Neuronal stem cell (in vitro differentiated cells): ENCODE results near the gene RAB3A.
A peak's percentile ranks its signal among the peaks of the same experiment; 100 is the strongest.
"Not testable (repeated sequence)": the region's sequence is repeated elsewhere in the genome, so short reads cannot be mapped to it uniquely, and the experiment has no call there.

Source experiments
- DNase-seq: peaks from one replicate; pipeline ENCODE4 v3.0.0-alpha.2; 2013; ENCODE audit warnings: low spot score
- H2AFZ ChIP-seq: one replicate; pipeline ENCODE4 v1.6.1; 2013; ENCODE audit warnings: mild to moderate bottlenecking, low read length, inconsistent platforms
- H2AK5ac ChIP-seq: 2 replicates; pipeline ENCODE4 v1.6.1; 2013; ENCODE audit warnings: low read depth, mild to moderate bottlenecking, inconsistent platforms, low read length, moderate library complexity, mixed read lengths
- H2BK120ac ChIP-seq: 2 replicates; pipeline ENCODE4 v1.6.1; 2013; ENCODE audit warnings: low read depth, mild to moderate bottlenecking, inconsistent platforms, low read length, moderate library complexity, mixed read lengths
- H2BK12ac ChIP-seq: one replicate; pipeline ENCODE4 v1.6.1; 2013; ENCODE audit warnings: low read length, inconsistent platforms
- H2BK15ac ChIP-seq: 2 replicates; pipeline ENCODE4 v1.6.1; 2013; ENCODE audit warnings: mild to moderate bottlenecking, low read length, inconsistent platforms, mixed read lengths
- H2BK5ac ChIP-seq: one replicate; pipeline ENCODE4 v1.6.1; 2013; ENCODE audit warnings: inconsistent platforms, mild to moderate bottlenecking, low read length, moderate library complexity
- H3K14ac ChIP-seq: one replicate; pipeline ENCODE4 v1.6.1; 2013; ENCODE audit warnings: low read length, inconsistent platforms
- H3K18ac ChIP-seq: 2 replicates; pipeline ENCODE4 v1.6.1; 2013; ENCODE audit warnings: low read length, inconsistent platforms
- H3K23ac ChIP-seq: 2 replicates; pipeline ENCODE4 v1.6.1; 2013; ENCODE audit warnings: low read depth, mild to moderate bottlenecking, mixed read lengths, low read length, inconsistent platforms; ENCODE audit not compliant: poor library complexity
- H3K27ac ChIP-seq: replicated peaks from 3 replicates; pipeline ENCODE4 v1.5.1; 2013; ENCODE audit warnings: low read length, inconsistent platforms
- H3K27me3 ChIP-seq, 3 experiments: 2 replicates each; pipeline ENCODE4 v1.6.1; 2013; ENCODE audit warnings: low read length in 3 of 3, mild to moderate bottlenecking in 2 of 3, inconsistent platforms in 1 of 3, low read depth in 1 of 3, mixed read lengths in 1 of 3, moderate library complexity in 1 of 3; ENCODE audit not compliant: control insufficient read depth in 3 of 3, insufficient read depth in 3 of 3
- H3K36me3 ChIP-seq, 2 donors: replicated peaks in 1 of 2; 2 replicates each; pipeline ENCODE4 v1.6.1; 2013; ENCODE audit warnings: low read length in 2 of 2; ENCODE audit not compliant: control insufficient read depth in 2 of 2, insufficient read depth in 2 of 2
- H3K4ac ChIP-seq: 2 replicates; pipeline ENCODE4 v1.6.1; 2013; ENCODE audit warnings: inconsistent platforms, mild to moderate bottlenecking, low read length, moderate library complexity
- H3K4me1 ChIP-seq, 2 donors: 1 replicate in 1 of 2; 2 replicates in 1 of 2; pipeline ENCODE4 v1.6.1; 2013; ENCODE audit warnings: low read length in 2 of 2, low read depth in 1 of 2; ENCODE audit not compliant: control insufficient read depth in 2 of 2, insufficient read depth in 1 of 2
- H3K4me2 ChIP-seq: one replicate; pipeline ENCODE4 v1.6.1; 2013; ENCODE audit warnings: mild to moderate bottlenecking, low read length, inconsistent platforms; ENCODE audit not compliant: insufficient read depth, poor library complexity, severe bottlenecking
- H3K4me3 ChIP-seq, 2 donors: 2 replicates each; pipeline ENCODE4 v1.5.1; 2013; ENCODE audit warnings: low read length in 2 of 2, mild to moderate bottlenecking in 2 of 2, inconsistent platforms in 1 of 2, moderate library complexity in 1 of 2
- H3K79me1 ChIP-seq: one replicate; pipeline ENCODE4 v1.6.1; 2013; ENCODE audit warnings: low read depth, mild to moderate bottlenecking, inconsistent platforms, low read length, moderate library complexity
- H3K9ac ChIP-seq: one replicate; pipeline ENCODE4 v1.6.1; 2013; ENCODE audit warnings: mild to moderate bottlenecking, low read depth, low read length, inconsistent platforms; ENCODE audit not compliant: poor library complexity
- H3K9me3 ChIP-seq, 2 donors: replicated peaks in 1 of 2; 2 replicates each; pipeline versions ENCODE3 to v1.6.1; 2013; ENCODE audit warnings: low read length in 2 of 2, mild to moderate bottlenecking in 2 of 2, inconsistent platforms in 1 of 2, low read depth in 1 of 2, mixed read lengths in 1 of 2, moderate library complexity in 1 of 2; ENCODE audit not compliant: control insufficient read depth in 2 of 2, insufficient read depth in 1 of 2
- H4K8ac ChIP-seq: one replicate; pipeline ENCODE4 v1.6.1; 2013; ENCODE audit warnings: low read depth, mild to moderate bottlenecking, inconsistent platforms, low read length, moderate library complexity
- H4K91ac ChIP-seq: one replicate; pipeline ENCODE4 v1.6.1; 2013; ENCODE audit warnings: low read length, low read depth, mild to moderate bottlenecking, inconsistent platforms; ENCODE audit not compliant: poor library complexity
- WGBS, 2 donors: extraction: QIAGEN DNeasy Blood & Tissue Kit; methylation state at CpG; one replicate each; pipeline ENCODE4 v1.1.7; 2013; ENCODE audit warnings: missing lambda C conversion rate in 2 of 2, mixed read lengths in 1 of 2; ENCODE audit not compliant: insufficient read length in 2 of 2, insufficient replicate concordance in 1 of 2; ENCODE audit errors: extremely low coverage in 2 of 2; 5-methylcytosine and 5-hydroxymethylcytosine counted together

The RAB3A gene

DNA sequence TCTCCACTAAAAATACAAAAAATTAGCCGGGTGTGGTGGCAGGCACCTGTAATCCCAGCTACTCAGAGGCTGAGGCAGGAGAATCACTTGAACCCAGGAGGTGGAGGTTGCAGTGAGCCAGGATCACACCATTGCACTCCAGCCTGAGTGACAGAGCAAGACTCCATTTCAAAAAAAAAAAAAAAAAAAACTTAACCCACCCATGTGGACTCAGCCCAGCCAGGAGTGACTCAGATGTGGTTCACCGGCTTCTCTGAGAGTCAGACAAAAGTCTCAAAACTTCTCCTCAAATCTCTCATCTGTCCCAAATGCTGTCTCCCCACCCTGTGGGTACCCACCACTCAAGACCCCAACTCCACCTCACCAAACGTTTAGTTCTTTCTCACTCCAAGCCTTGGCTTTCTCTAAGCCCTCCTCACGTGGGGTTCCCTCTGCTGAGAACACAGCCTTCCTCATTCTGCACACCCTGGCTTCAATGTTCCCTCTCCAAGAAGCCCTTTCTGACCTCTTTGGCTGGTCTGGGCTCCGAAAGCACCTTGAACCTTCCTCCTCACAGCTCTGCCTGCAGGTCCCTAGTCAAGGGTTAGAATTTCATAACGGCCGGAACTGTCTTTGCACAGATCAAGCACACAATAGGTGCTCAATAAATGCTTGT lies 11.1 kb upstream of the RAB3A start:
- Histone ChIP-seq H3K23ac (no peak overlapping the region), H3K4me3 (no peak overlapping the region), H2AFZ (no peak overlapping the region), H3K4me2 (no peak overlapping the region), H3K79me1 (no peaks in the 10 kb centered on the region), H3K9me3 (peaks cover 0 to 2% of the 10 kb centered on the region in 2 donors), H3K18ac (no peak overlapping the region), H3K9ac (no peak overlapping the region), H3K14ac (no peak overlapping the region), H3K27ac (no peak overlapping the region), H3K4me1 (no peaks in the 10 kb centered on the region), H2BK12ac (no peak overlapping the region), H4K8ac (no peak overlapping the region), H2BK120ac (no peak overlapping the region), H2BK5ac (no peak overlapping the region), H3K4ac (no peak overlapping the region), H2BK15ac (no peak overlapping the region), H2AK5ac (no peak overlapping the region), H3K36me3 (no peaks in the 10 kb centered on the region), H3K27me3 (peaks cover 0 to 23% (median 8%) of the 10 kb centered on the region in 3 experiments), H4K91ac (no peak overlapping the region)
- no peak for DNase-seq
- no CpG with 5 or more reads among the region's 7 CpGs for WGBS, 2 donors

DNA sequence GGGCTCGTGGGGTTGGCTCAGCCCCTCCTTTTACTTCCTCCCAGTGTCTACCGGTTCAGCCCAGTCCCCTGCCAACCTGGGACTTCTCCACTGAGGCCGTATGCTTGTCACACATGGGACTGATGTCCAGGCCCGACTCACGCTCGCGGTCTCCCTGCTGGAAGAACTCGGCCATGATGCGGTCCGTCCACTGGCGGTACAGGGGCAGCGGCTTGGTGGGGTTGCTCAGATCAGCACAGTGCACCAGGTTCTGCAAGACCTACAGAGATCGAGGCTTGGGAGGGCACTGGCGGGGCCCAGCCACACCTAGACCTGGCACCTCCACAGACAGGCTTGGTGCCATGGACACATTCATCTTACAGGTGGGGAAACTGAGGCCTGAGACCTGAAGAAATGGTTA lies 7.8 kb upstream of the RAB3A start:
- no peak overlapping the region for H2BK5ac ChIP-seq
- no peak overlapping the region for H4K91ac ChIP-seq
- no peak overlapping the region for H3K4me3 ChIP-seq
- H3K27ac ChIP-seq, result no peak overlapping the region
- H3K4me1 ChIP-seq, result no peaks in the 10 kb centered on the region
- peak overlapping the region; percentile 11 for H3K14ac ChIP-seq
- H2BK12ac ChIP-seq, result no peak overlapping the region
- no peak overlapping the region for H2BK15ac ChIP-seq
- H3K4me2 ChIP-seq, result no peak overlapping the region
- WGBS, 2 donors, result no CpG with 5 or more reads among the region's 14 CpGs
- H3K4ac ChIP-seq, result no peak overlapping the region
- H2BK120ac ChIP-seq, result no peak overlapping the region
- no peak overlapping the region for H3K23ac ChIP-seq
- no peaks in the 10 kb centered on the region for H3K79me1 ChIP-seq
- H3K27me3 ChIP-seq, result peaks cover 0 to 4% (median 0%) of the 10 kb centered on the region in 3 experiments
- no peak overlapping the region for H4K8ac ChIP-seq
- no peak overlapping the region for H3K18ac ChIP-seq
- DNase-seq, result no peak
- H2AFZ ChIP-seq, result no peak overlapping the region
- H3K9me3 ChIP-seq, result peaks cover 0 to 2% of the 10 kb centered on the region in 2 donors
- H2AK5ac ChIP-seq, result no peak overlapping the region
- no peaks in the 10 kb centered on the region for H3K36me3 ChIP-seq
- no peak overlapping the region for H3K9ac ChIP-seq

DNA sequence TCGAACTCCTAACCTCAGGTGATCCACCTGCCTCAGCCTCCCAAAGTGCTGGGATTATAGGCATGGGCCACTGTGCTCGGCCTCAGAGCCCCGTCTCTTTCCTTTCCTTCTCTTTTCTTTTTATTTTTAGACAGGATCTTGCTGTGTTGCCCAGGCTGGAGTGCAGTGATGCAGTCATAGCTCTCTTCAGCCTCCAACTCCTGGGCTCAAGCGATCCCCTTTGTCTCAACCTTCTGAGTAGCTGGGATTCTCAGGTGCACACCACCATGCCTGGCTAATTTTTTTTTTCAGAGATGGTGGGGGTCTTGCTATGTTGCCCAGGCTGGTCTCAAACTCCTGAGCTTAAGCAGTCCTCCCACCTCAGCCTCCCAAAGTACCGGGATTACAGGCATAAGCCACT lies 6.1 kb upstream of the RAB3A start:
- H3K23ac ChIP-seq, H4K91ac ChIP-seq, H2BK120ac ChIP-seq, H2BK12ac ChIP-seq, H2AK5ac ChIP-seq, H3K4me1 ChIP-seq, H3K36me3 ChIP-seq, H3K27me3 ChIP-seq, H4K8ac ChIP-seq, H3K9me3 ChIP-seq, H3K18ac ChIP-seq, H3K4me3 ChIP-seq, H2AFZ ChIP-seq, H3K4me2 ChIP-seq, DNase-seq, H3K79me1 ChIP-seq, H3K9ac ChIP-seq, H3K14ac ChIP-seq, H2BK5ac ChIP-seq, H3K4ac ChIP-seq, H2BK15ac ChIP-seq, H3K27ac ChIP-seq: not testable (repeated sequence)
- no CpG with 5 or more reads among the region's 5 CpGs for WGBS, 2 donors

DNA sequence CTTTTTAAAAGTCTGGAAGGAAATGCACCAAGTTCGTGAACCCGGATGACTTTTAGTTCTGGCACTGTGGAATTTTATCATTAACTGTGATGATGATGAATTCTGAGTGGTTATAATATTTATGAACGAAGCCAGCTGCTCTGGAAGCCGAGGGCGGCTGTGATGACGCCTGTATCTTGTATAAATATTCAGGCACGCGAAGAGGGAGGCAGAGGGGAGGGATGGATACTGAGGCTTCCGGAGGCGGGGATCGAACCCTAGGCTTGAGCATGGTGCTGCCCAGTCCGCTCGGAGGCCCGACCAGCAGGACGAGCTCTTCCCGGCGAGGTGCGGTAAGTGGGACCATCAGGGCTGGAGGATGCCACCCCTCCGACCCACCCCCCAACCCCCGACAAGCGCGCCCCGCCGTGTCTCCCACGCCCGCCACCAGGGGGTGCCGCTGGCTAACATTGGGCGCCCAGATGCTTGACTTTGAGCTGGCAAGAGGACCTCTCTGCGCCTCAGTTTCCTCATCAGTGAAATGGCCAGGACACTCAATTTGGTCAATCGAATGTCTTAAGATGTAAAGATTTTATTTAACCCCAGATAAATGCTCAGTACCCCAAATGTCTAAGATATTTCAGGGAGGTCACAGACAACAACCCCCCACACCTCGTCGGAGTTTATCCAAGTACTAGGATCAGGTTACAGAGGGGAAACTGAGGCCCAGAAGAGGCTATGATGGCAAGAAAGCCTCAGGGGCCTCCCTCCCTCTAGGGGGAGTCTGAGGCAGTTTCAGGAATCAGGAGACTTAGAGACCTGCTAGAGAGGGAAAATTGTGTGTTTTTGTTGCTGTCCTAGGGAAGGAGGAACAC lies 4.5 kb upstream of the RAB3A start:
- Histone ChIP-seq H3K27ac (no peak overlapping the region), H3K9ac (no peak overlapping the region), H3K9me3 (peaks cover 0 to under 1% of the 10 kb centered on the region in 2 donors), H4K8ac (no peak overlapping the region), H3K23ac (peak overlapping the region; percentile 23), H3K18ac (no peak overlapping the region), H3K4me1 (peaks cover 11% of the 10 kb centered on the region in 2 donors), H2BK5ac (no peak overlapping the region), H3K79me1 (peaks cover under 1% of the 10 kb centered on the region), H3K36me3 (no peaks in the 10 kb centered on the region), H3K4ac (no peak overlapping the region), H2AK5ac (no peak overlapping the region), H2BK120ac (no peak overlapping the region), H2BK15ac (no peak overlapping the region), H4K91ac (no peak overlapping the region), H2BK12ac (no peak overlapping the region), H2AFZ (no peak overlapping the region), H3K27me3 (peaks cover 1 to 4% (median 4%) of the 10 kb centered on the region in 3 experiments), H3K4me3 (no peak overlapping the region), H3K14ac (no peak overlapping the region), H3K4me2 (no peak overlapping the region)
- DNase-seq, result no peak
- WGBS, 2 donors, result no CpG with 5 or more reads among the region's 32 CpGs
